HG02763 (cell line): ENCODE results near the gene CACNA1S.

ENCODE experiments used
- ATAC-seq: cut with Tn5 transposase; IDR thresholded peaks from one replicate; pipeline ENCODE4 v1.9.1; 2021; ENCODE audit warnings: mild to moderate bottlenecking, moderate library complexity; ENCODE audit not compliant: unreplicated experiment

Gene CACNA1S

DNA sequence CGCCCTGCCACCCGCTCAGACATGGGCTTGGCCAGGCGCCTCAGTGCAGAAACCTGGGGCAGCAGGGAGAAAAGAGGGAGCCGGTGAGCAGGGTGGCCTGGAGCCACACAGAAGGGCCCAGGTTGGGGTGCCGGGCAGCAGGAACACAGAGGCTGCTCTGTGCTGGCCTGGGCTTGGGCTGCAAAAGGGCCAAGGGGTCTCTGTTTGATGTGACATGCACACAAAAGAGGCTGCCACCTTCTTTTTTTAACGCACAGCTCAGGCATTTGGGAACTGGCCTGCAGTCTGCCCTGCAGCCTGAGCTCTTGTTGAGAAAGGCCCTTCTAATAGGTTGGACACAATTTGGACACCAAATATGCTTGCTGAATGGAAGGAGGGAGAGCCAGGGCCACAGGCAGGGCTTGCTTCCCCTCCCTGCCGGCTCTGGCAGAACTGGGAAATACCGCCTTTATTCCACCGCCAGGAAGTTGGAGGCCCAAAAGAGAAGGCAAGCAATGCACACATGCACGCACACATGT is 121.1 kb downstream of the CACNA1S start:
- ATAC-seq, result no peak

DNA sequence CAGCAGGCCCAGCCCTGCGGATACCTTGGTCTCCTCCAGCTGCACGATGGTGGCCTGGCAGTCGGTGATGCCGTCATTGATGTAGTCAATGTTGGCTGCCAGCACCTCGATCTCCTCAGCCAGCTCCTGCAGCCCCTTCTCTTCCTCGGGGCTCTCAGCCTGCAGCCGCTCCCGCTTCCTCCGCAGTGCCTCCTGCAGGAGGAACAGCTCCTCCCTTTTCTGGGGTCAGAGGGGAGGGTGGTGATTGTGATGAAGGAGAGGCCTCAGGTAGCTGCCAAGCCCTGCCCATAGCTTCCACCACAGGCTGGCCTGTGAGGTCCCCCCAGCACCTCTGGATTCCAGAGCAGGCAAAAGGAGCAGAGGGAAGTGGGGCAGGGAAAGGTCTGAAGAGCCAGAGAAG is 122.1 kb downstream of the CACNA1S start:
- no peak for ATAC-seq
